ENCODE measurements around the gene MIEF1. TPM values are rescaled to one million over a fixed set of nuclear protein-coding genes. Genes with fewer than 3 reads are reported as not detected.

The MIEF1 gene
- total RNA-seq, 4 donors from 2014 or later = 11.4 to 25.4 (median 12.9) TPM

DNA sequence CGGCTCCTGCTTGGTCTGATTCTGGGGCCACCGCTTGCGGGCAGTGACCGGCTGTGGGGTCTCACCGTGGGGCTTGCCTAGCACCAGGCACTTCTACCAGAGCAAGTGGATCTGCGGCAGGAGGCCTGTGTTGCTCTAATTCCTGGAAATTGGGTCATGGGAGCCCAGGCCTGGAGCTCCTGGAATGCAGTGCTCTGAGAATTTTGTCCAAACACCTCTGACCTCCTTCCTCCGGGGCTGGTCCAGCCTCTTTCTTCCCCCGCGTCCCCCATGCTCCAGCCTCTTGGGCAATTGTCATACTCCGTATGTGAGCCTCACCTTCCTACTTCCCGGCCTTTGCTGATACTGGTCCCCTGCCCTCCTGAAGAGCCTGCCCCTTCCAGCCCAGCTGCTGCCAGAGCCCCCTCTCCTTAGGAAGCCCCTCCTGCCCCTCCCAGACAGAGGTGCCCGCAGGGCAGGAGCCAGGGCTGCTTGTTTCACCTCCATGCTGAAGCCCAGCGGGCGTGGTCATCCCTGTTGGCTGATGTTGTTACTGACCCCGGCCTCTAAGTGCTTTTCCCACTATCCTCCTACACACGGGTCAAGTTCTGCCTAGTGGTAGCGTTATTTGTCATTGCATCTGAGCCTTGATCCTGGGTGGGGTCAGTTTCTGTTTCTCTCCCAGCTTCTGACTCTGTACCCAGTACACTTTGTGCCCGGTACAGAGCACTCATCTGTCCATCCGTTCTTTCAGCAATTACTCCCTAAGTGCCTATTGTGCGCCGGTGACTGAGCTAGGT is 35.7 kb upstream of the MIEF1 start:
- in situ Hi-C loops (cut with MboI; ENCODE audit: low sequenced_read_pairs in 4 of 4) = no loop called here
- peaks cover 7 to 26% of the 10 kb centered on the region in 2 donors for H3K4me1 ChIP-seq
- no peak for ATAC-seq

GRCh38 chr22:39467390-39467895 is 34.6 kb upstream of the MIEF1 start:
- no peaks in the 10 kb centered on the region for H3K36me3 ChIP-seq
- no peak for TF ChIP-seq CTCF (IDR thresholded peaks at IDR 0.05 in 4 of 5, conservative IDR thresholded peaks at IDR 0.05 in 1 of 5)
- no peak for TF ChIP-seq POLR2A (IDR thresholded peaks at IDR 0.05)
- H3K4me3 ChIP-seq = no peak overlapping the region
- H3K27me3 ChIP-seq = no peaks in the 10 kb centered on the region
- ATAC-seq = no peak
- peak overlapping the region in 3 of 4 donors; percentile 30 to 65 (median 64) for H3K27ac ChIP-seq
- intact Hi-C loops (cut with DNase I; ENCODE audit: low total_unique reads) = no loop called here
- in situ Hi-C loops (cut with MboI; ENCODE audit: low sequenced_read_pairs in 4 of 4) = no loop called here
- H3K4me1 ChIP-seq = peaks cover 15 to 25% of the 10 kb centered on the region in 2 donors
- DNase-seq = no peak
- H3K9me3 ChIP-seq = no peaks in the 10 kb centered on the region

More for the DNA sequence above, 35.7 kb upstream of the MIEF1 start:
- no peaks in the 10 kb centered on the region for H3K36me3 ChIP-seq
- intact Hi-C loops (cut with DNase I; ENCODE audit: low total_unique reads) = no loop called here
- H3K27ac ChIP-seq = peak overlapping the region in 3 of 4 donors; percentile 30 to 65 (median 64)
- H3K27me3 ChIP-seq = no peaks in the 10 kb centered on the region
- H3K4me3 ChIP-seq = no peak overlapping the region
- H3K9me3 ChIP-seq = no peaks in the 10 kb centered on the region
- TF ChIP-seq CTCF (IDR thresholded peaks at IDR 0.05 in 4 of 5, conservative IDR thresholded peaks at IDR 0.05 in 1 of 5) (no peak), POLR2A (IDR thresholded peaks at IDR 0.05) (no peak)
- no peak for DNase-seq

DNA sequence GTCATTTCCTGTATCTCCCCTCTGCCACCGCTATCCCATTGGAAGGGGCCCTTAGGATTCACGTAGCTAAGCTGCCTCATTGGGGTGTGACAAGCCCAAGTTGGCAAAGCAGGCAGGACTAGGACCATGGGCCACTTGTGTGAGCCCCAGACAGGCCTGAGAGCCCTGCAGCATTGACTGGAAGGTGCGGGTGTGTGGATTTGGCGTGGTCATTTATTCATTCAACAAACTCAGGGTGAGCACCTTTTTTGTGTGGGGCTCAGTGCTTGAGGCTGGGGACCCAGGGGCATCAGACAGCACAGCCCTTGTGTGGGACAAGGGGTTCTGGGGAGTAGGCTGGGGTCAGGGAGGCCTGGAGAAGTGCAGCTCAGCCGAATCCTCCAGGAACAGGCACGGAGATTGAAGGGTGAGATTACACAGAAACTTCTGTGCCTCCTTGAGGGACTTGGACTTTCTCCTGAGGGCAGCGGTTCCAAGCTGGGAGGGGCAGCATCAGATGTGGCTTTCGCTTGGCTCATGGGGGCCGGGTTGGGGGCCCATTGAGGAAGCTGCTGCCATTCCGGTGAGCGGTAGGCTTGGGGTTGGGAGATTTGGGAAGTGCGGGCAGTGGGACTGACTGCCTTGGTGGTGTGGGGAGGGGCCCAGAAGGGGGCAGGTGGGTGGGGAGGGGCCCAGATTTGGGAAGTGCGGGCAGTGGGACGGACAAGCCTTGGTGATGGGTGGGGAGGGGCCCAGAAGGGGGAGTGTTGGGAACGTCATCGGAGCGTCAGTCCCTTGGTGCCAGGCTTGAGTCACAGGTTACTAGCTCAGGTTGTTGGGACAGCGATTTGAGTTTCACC is 33.4 kb upstream of the MIEF1 start:
- intact Hi-C loops (cut with DNase I; ENCODE audit: low total_unique reads) (no loop called here), in situ Hi-C loops (cut with MboI; ENCODE audit: low sequenced_read_pairs in 4 of 4) (no loop called here)
- no peaks in the 10 kb centered on the region for H3K27me3 ChIP-seq
- no peaks in the 10 kb centered on the region for H3K36me3 ChIP-seq
- TF ChIP-seq POLR2A (IDR thresholded peaks at IDR 0.05) (no peak), CTCF (IDR thresholded peaks at IDR 0.05 in 4 of 5, conservative IDR thresholded peaks at IDR 0.05 in 1 of 5) (no peak)
- ATAC-seq (no peak), DNase-seq (no peak)
- H3K27ac ChIP-seq = no peak overlapping the region
- H3K9me3 ChIP-seq = no peaks in the 10 kb centered on the region
- peaks cover 12 to 20% of the 10 kb centered on the region in 2 donors for H3K4me1 ChIP-seq
- H3K4me3 ChIP-seq = no peak overlapping the region

GRCh38 chr22:39469326-39469680 is 32.8 kb upstream of the MIEF1 start:
- Histone ChIP-seq H3K4me1 (peaks cover 8 to 15% of the 10 kb centered on the region in 2 donors), H3K9me3 (no peaks in the 10 kb centered on the region), H3K27ac (no peak overlapping the region), H3K36me3 (no peaks in the 10 kb centered on the region), H3K27me3 (no peaks in the 10 kb centered on the region), H3K4me3 (no peak overlapping the region)
- ATAC-seq = no peak
- DNase-seq = no peak
- in situ Hi-C loops (cut with MboI; ENCODE audit: low sequenced_read_pairs in 4 of 4) (no loop called here), intact Hi-C loops (cut with DNase I; ENCODE audit: low total_unique reads) (no loop called here)
- TF ChIP-seq CTCF (IDR thresholded peaks at IDR 0.05 in 4 of 5, conservative IDR thresholded peaks at IDR 0.05 in 1 of 5) (no peak), POLR2A (IDR thresholded peaks at IDR 0.05) (no peak)

All from gastrocnemius medialis (tissue), 4 donors.